DMS153 treated with DMSO at 0.1 percent for 48 hours (cell line): ENCODE data around the gene ST6GAL1.

Experiments used
- DNase-seq: peaks from one replicate; lab custom pipeline; 2025; ENCODE audit not compliant: unreplicated experiment; lab: John Stamatoyannopoulos, UW

ST6GAL1 gene

GRCh38 chr3:186915806-186916796 lies 14.2 kb upstream of the ST6GAL1 start:
- no peak for DNase-seq

GRCh38 chr3:186917512-186918312 lies 12.6 kb upstream of the ST6GAL1 start:
- no peak for DNase-seq

GRCh38 chr3:186920301-186920700 lies 10.0 kb upstream of the ST6GAL1 start:
- DNase-seq = no peak

- DNase-seq = no peak
Measured at GRCh38 chr3:186920796-186921195, 9.5 kb upstream of the ST6GAL1 start.

- DNase-seq = no peak
Measured at GRCh38 chr3:186921578-186921977, 8.7 kb upstream of the ST6GAL1 start.

GRCh38 chr3:186922224-186922623 lies 8.1 kb upstream of the ST6GAL1 start:
- DNase-seq = no peak

- no peak for DNase-seq
Measured at GRCh38 chr3:186922790-186923189, 7.5 kb upstream of the ST6GAL1 start.

GRCh38 chr3:186923241-186923640 lies 7.1 kb upstream of the ST6GAL1 start:
- no peak for DNase-seq

GRCh38 chr3:186925826-186926225 lies 4.5 kb upstream of the ST6GAL1 start:
- no peak for DNase-seq

GRCh38 chr3:186929186-186929585 lies 1.1 kb upstream of the ST6GAL1 start:
- no peak for DNase-seq

GRCh38 chr3:186929685-186930084 lies 641 bp upstream of the ST6GAL1 start:
- no peak for DNase-seq

GRCh38 chr3:186930641-186931531 lies 560 bp downstream of the ST6GAL1 start:
- peak; percentile 16 for DNase-seq

- DNase-seq = no peak
Measured at GRCh38 chr3:186931532-186932280, 1.4 kb downstream of the ST6GAL1 start.

- no peak for DNase-seq
Measured at GRCh38 chr3:186932281-186933181, 2.2 kb downstream of the ST6GAL1 start.

GRCh38 chr3:186933816-186934215 lies 3.5 kb downstream of the ST6GAL1 start:
- no peak for DNase-seq

GRCh38 chr3:186935133-186935532 lies 4.8 kb downstream of the ST6GAL1 start:
- DNase-seq = no peak

- DNase-seq = no peak
Measured at GRCh38 chr3:186937017-186937875, 6.9 kb downstream of the ST6GAL1 start.

GRCh38 chr3:186938716-186939115 lies 8.4 kb downstream of the ST6GAL1 start:
- no peak for DNase-seq
